GM12891 (cell line): Measurements from ENCODE around the gene HEBP2.

Source experiments
- POLR2A ChIP-seq: IDR thresholded peaks from 2 replicates; pipeline ENCODE4 v1.6.1; 2011; ENCODE audit warnings: low read depth, low read length, control low read depth
- POLR2AphosphoS5 ChIP-seq: IDR thresholded peaks from 2 replicates; pipeline ENCODE4 v1.6.1; 2011; ENCODE audit warnings: low read depth, low read length, control low read depth

DNA sequence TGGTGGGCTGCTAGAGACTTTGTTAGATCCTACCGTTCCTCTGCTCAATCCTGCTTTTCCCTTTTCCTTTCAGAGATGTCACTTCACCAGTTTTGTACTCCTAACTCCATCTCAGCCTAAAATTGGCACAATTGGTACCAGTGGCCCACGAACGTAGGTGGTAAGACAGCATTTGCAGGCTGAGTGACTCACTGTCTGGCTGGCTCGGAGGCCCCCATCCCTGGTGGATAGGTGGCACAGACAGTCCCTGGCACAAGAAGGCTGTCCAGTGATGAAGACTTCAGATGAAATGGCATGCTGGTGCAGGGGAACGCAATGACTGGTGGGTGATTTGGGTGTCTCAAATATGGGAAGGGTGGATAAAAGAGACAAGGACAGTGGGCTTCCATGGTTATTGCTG is 11.1 kb downstream of the HEBP2 start:
- no peak for TF ChIP-seq POLR2AphosphoS5
- TF ChIP-seq POLR2A: no peak
